ENCODE results near the gene FAM98A. TPM values are rescaled to one million over a fixed set of nuclear protein-coding genes. Genes with fewer than 3 reads are reported as not detected.
A peak's percentile ranks its signal among the peaks of the same experiment; 100 is the strongest.

Gene FAM98A
- total RNA-seq, 1 experiment from 2014 or later = 22.4 TPM

GRCh38 chr2:33633315-33633714, 34.2 kb upstream of the FAM98A start:
- intact Hi-C loops (cut with micrococcal nuclease) = no loop called here
- no peak for TF ChIP-seq CTCF (conservative IDR thresholded peaks at IDR 0.05; ENCODE audit: low read depth, low read length)
- no peak for TF ChIP-seq EZH2 (IDR thresholded peaks at IDR 0.05; ENCODE audit: low read length, unreplicated experiment)
- TF ChIP-seq EZH2phosphoT487 (IDR thresholded peaks at IDR 0.05; ENCODE audit: borderline replicate concordance, low read length) = no peak
- no peaks in the 10 kb centered on the region for H3K36me3 ChIP-seq (ENCODE audit: low read depth, low read length)
- H3F3A ChIP-seq (ENCODE audit: low read length, unreplicated experiment) = no peaks in the 10 kb centered on the region
- POLR2A ChIA-PET (ENCODE audit: unreplicated experiment) = no interaction called here
- no peaks in the 10 kb centered on the region for H3K9me3 ChIP-seq (ENCODE audit: low read length)
- peaks cover 6% of the 10 kb centered on the region; the same call in 1 of the 2 replicates for H3K4me1 ChIP-seq (ENCODE audit: insufficient read depth, low read length)
- no peak overlapping the region for H3K4me2 ChIP-seq (ENCODE audit: low read length)
- no peak overlapping the region for H3K9ac ChIP-seq (ENCODE audit: low read length)
- no peaks in the 10 kb centered on the region for H3K9me2 ChIP-seq (replicated peaks; ENCODE audit: low read length)
- no peak overlapping the region for H3K4me3 ChIP-seq (ENCODE audit: low read length)
- no TSS peak for BruUV-seq (replicated peaks)
- DNase-seq (peak; percentile 50), ATAC-seq (no peak)
- no peak overlapping the region for H2AFZ ChIP-seq (ENCODE audit: low read length)
- H3K79me2 ChIP-seq (ENCODE audit: low read length) = no peaks in the 10 kb centered on the region
- CTCF ChIA-PET = no interaction called here
- no peaks in the 10 kb centered on the region for H4K20me1 ChIP-seq (ENCODE audit: low read length)
- H3K27me3 ChIP-seq (ENCODE audit: low read length) = no peaks in the 10 kb centered on the region
- no peak overlapping the region for H3K27ac ChIP-seq (ENCODE audit: low read length)

- no peaks in the 10 kb centered on the region for H3K27me3 ChIP-seq (ENCODE audit: low read length)
- H3K36me3 ChIP-seq (ENCODE audit: low read depth, low read length) = no peaks in the 10 kb centered on the region
- TF ChIP-seq EZH2 (IDR thresholded peaks at IDR 0.05; ENCODE audit: low read length, unreplicated experiment) (no peak), EZH2phosphoT487 (IDR thresholded peaks at IDR 0.05; ENCODE audit: borderline replicate concordance, low read length) (no peak), CTCF (conservative IDR thresholded peaks at IDR 0.05; ENCODE audit: low read depth, low read length) (no peak)
- DNase-seq = no peak
- no peak overlapping the region for H3K27ac ChIP-seq (ENCODE audit: low read length)
- no peak overlapping the region for H3K4me3 ChIP-seq (ENCODE audit: low read length)
- intact Hi-C loops (cut with micrococcal nuclease) = no loop called here
- BruUV-seq (replicated peaks) = no TSS peak
- H3K9ac ChIP-seq (ENCODE audit: low read length) = no peak overlapping the region
- no peak overlapping the region for H3K4me2 ChIP-seq (ENCODE audit: low read length)
- no peaks in the 10 kb centered on the region for H4K20me1 ChIP-seq (ENCODE audit: low read length)
- ATAC-seq = no peak
- H3K9me3 ChIP-seq (ENCODE audit: low read length) = no peaks in the 10 kb centered on the region
- CTCF ChIA-PET = no interaction called here
- H3K79me2 ChIP-seq (ENCODE audit: low read length) = no peaks in the 10 kb centered on the region
- no peaks in the 10 kb centered on the region for H3F3A ChIP-seq (ENCODE audit: low read length, unreplicated experiment)
- no peak overlapping the region for H2AFZ ChIP-seq (ENCODE audit: low read length)
- H3K9me2 ChIP-seq (replicated peaks; ENCODE audit: low read length) = no peaks in the 10 kb centered on the region
- H3K4me1 ChIP-seq (ENCODE audit: insufficient read depth, low read length) = peaks cover 6% of the 10 kb centered on the region; the same call in 1 of the 2 replicates
- POLR2A ChIA-PET (ENCODE audit: unreplicated experiment) = no interaction called here
Observed at GRCh38 chr2:33632831-33633230, 33.7 kb upstream of the FAM98A start.

GRCh38 chr2:33628031-33628827, 29.1 kb upstream of the FAM98A start:
- Histone ChIP-seq H3K4me1 (ENCODE audit: insufficient read depth, low read length) (no peaks in the 10 kb centered on the region), H4K20me1 (ENCODE audit: low read length) (no peaks in the 10 kb centered on the region), H2AFZ (ENCODE audit: low read length) (no peak overlapping the region), H3K9me3 (ENCODE audit: low read length) (no peaks in the 10 kb centered on the region), H3K27me3 (ENCODE audit: low read length) (no peaks in the 10 kb centered on the region), H3K27ac (ENCODE audit: low read length) (no peak overlapping the region), H3K4me3 (ENCODE audit: low read length) (no peak overlapping the region), H3K36me3 (ENCODE audit: low read depth, low read length) (no peaks in the 10 kb centered on the region), H3K79me2 (ENCODE audit: low read length) (no peaks in the 10 kb centered on the region), H3K9me2 (replicated peaks; ENCODE audit: low read length) (no peaks in the 10 kb centered on the region), H3K4me2 (ENCODE audit: low read length) (no peak overlapping the region), H3K9ac (ENCODE audit: low read length) (no peak overlapping the region), H3F3A (ENCODE audit: low read length, unreplicated experiment) (no peaks in the 10 kb centered on the region)
- ATAC-seq = no peak
- POLR2A ChIA-PET (ENCODE audit: unreplicated experiment) = interaction anchor here (0.6 kb wide), 1 partner anchor 776 kb away, joined by 5 read pairs; no protein-coding TSS in a partner anchor
- CTCF ChIA-PET = no interaction called here
- intact Hi-C loops (cut with micrococcal nuclease) = no loop called here
- DNase-seq = no peak
- TF ChIP-seq EZH2phosphoT487 (IDR thresholded peaks at IDR 0.05; ENCODE audit: borderline replicate concordance, low read length) (no peak), CTCF (conservative IDR thresholded peaks at IDR 0.05; ENCODE audit: low read depth, low read length) (no peak), EZH2 (IDR thresholded peaks at IDR 0.05; ENCODE audit: low read length, unreplicated experiment) (no peak)
- BruUV-seq (replicated peaks) = no TSS peak
